Smooth muscle cell (in vitro differentiated cells): ENCODE results near the gene ZNF74. TPM values are rescaled to one million over a fixed set of nuclear protein-coding genes. Genes with fewer than 3 reads are reported as not detected.

Source experiments
- DNase-seq: peaks from one replicate; lab custom pipeline; 2025; ENCODE audit not compliant: unreplicated experiment; lab: John Stamatoyannopoulos, UW
- H2AFZ ChIP-seq: fragments of 200-600 bp; sonication (generic); 2 replicates; pipeline ENCODE4 v1.6.0; 2016; ENCODE audit warnings: antibody characterized with exemption, low read depth, mild to moderate bottlenecking
- H3F3A ChIP-seq: fragments of 200-600 bp; sonication (generic); 2 replicates; pipeline ENCODE4 v1.6.0; 2017; ENCODE audit warnings: antibody characterized with exemption, low read depth
- H3K27ac ChIP-seq: fragments of 200-600 bp; sonication (generic); 2 replicates; pipeline ENCODE4 v1.5.1; 2016; ENCODE audit warnings: low read depth, mild to moderate bottlenecking
- H3K27me3 ChIP-seq: fragments of 200-600 bp; sonication (generic); 2 replicates; pipeline ENCODE4 v1.6.1; 2016; ENCODE audit warnings: low read depth, mild to moderate bottlenecking
- H3K36me3 ChIP-seq: fragments of 200-600 bp; sonication (generic); 2 replicates; pipeline ENCODE4 v1.5.1; 2016; ENCODE audit warnings: low read depth
- H3K4me1 ChIP-seq: fragments of 200-600 bp; sonication (generic); 2 replicates; pipeline ENCODE4 v1.5.1; 2016; ENCODE audit warnings: low read depth
- H3K4me2 ChIP-seq: fragments of 200-600 bp; sonication (generic); 2 replicates; pipeline ENCODE4 v1.6.0; 2016; ENCODE audit warnings: mild to moderate bottlenecking
- H3K4me3 ChIP-seq: fragments of 200-600 bp; sonication (generic); 2 replicates; pipeline ENCODE4 v1.5.1; 2016; ENCODE audit warnings: mild to moderate bottlenecking
- H3K79me2 ChIP-seq: fragments of 200-600 bp; sonication (generic); 2 replicates; pipeline ENCODE4 v1.6.0; 2016; ENCODE audit warnings: low read depth, mild to moderate bottlenecking
- H3K9ac ChIP-seq: fragments of 200-600 bp; sonication (generic); 2 replicates; pipeline ENCODE4 v1.6.0; 2016; ENCODE audit warnings: low read depth
- H3K9me3 ChIP-seq: fragments of 200-600 bp; sonication (generic); replicated peaks from 2 replicates; pipeline ENCODE4 v1.5.1; 2016; ENCODE audit warnings: low read depth
- H4K20me1 ChIP-seq: fragments of 200-600 bp; sonication (generic); 2 replicates; pipeline ENCODE4 v1.6.0; 2016; ENCODE audit warnings: low read depth
- CTCF ChIP-seq: fragments of 200-600 bp; sonication (generic); IDR thresholded peaks from 2 replicates; pipeline ENCODE4 v1.5.1; 2017; ENCODE audit warnings: borderline replicate concordance, mild to moderate bottlenecking, antibody characterized with exemption; ENCODE audit not compliant: insufficient read depth, poor library complexity, severe bottlenecking
- WGBS: methylation state at CpG from one replicate; pipeline ENCODE4 v1.1.7; 2016; ENCODE audit warnings: low lambda C conversion rate; 5-methylcytosine and 5-hydroxymethylcytosine counted together
- polyA plus RNA-seq: library from polyadenylated mRNA; unstranded; fragments of >200 nt; fragmentation: Nextera tagmentation; extraction: Ambion mirVana; gene quantifications from 2 replicates; pipeline ENCODE4 v1.2.1, GENCODE V29; 2016
- total RNA-seq: library from RNA; depleted of rRNA; stranded (reverse); fragments of >200 nt; gene quantifications from 2 replicates; pipeline ENCODE4 v1.2.3, GENCODE V29; 2014

The ZNF74 gene
- total and polyA plus RNA-seq, 2 experiments from 2014 or later, result 11.8 to 14.3 TPM

- Histone ChIP-seq H3K4me1 (no peaks in the 10 kb centered on the region), H3K9me3 (no peaks in the 10 kb centered on the region), H3K79me2 (peaks cover 28% of the 10 kb centered on the region), H3K4me2 (peak overlapping the region; percentile 81), H3F3A (peaks cover 4% of the 10 kb centered on the region), H3K4me3 (no peak overlapping the region), H4K20me1 (peaks cover 81% of the 10 kb centered on the region), H3K27ac (no peak overlapping the region), H3K27me3 (no peaks in the 10 kb centered on the region), H2AFZ (no peak overlapping the region), H3K36me3 (no peaks in the 10 kb centered on the region), H3K9ac (no peak overlapping the region)
- no peak for DNase-seq
- WGBS, result 87% methylated on average over 37 of the region's 37 CpGs
- TF ChIP-seq CTCF, result no peak
Measured at GRCh38 chr22:20430101-20430719, 36.3 kb downstream of the ZNF74 start.

GRCh38 chr22:20430720-20431510, 37.0 kb downstream of the ZNF74 start:
- Histone ChIP-seq H3K27me3 (no peaks in the 10 kb centered on the region), H3K4me1 (peaks cover 6% of the 10 kb centered on the region), H2AFZ (no peak overlapping the region), H3K36me3 (no peaks in the 10 kb centered on the region), H3K79me2 (peaks cover 35% of the 10 kb centered on the region), H3K9ac (no peak overlapping the region), H3K27ac (no peak overlapping the region), H3K9me3 (no peaks in the 10 kb centered on the region), H3K4me3 (peak overlapping the region; percentile 22), H4K20me1 (peaks cover 88% of the 10 kb centered on the region), H3K4me2 (peak overlapping the region; percentile 81), H3F3A (peaks cover 4% of the 10 kb centered on the region)
- 20% methylated on average over 91 of the region's 94 CpGs for WGBS
- no peak for DNase-seq
- TF ChIP-seq CTCF, result peak; percentile 22

- Histone ChIP-seq H4K20me1 (peaks cover 91% of the 10 kb centered on the region), H3K9ac (no peak overlapping the region), H3K4me3 (peak overlapping the region; percentile 22), H3K36me3 (no peaks in the 10 kb centered on the region), H2AFZ (no peak overlapping the region), H3K9me3 (no peaks in the 10 kb centered on the region), H3F3A (peaks cover 4% of the 10 kb centered on the region), H3K4me1 (peaks cover 8% of the 10 kb centered on the region), H3K79me2 (peaks cover 43% of the 10 kb centered on the region), H3K27ac (no peak overlapping the region), H3K27me3 (no peaks in the 10 kb centered on the region), H3K4me2 (peak overlapping the region; percentile 81)
- DNase-seq, result no peak
- WGBS, result 38% methylated on average over 21 of the region's 50 CpGs
- no peak for TF ChIP-seq CTCF
Measured at GRCh38 chr22:20431511-20432192, 37.7 kb downstream of the ZNF74 start.
